ENCODE data around the gene SH2D5.

DNA sequence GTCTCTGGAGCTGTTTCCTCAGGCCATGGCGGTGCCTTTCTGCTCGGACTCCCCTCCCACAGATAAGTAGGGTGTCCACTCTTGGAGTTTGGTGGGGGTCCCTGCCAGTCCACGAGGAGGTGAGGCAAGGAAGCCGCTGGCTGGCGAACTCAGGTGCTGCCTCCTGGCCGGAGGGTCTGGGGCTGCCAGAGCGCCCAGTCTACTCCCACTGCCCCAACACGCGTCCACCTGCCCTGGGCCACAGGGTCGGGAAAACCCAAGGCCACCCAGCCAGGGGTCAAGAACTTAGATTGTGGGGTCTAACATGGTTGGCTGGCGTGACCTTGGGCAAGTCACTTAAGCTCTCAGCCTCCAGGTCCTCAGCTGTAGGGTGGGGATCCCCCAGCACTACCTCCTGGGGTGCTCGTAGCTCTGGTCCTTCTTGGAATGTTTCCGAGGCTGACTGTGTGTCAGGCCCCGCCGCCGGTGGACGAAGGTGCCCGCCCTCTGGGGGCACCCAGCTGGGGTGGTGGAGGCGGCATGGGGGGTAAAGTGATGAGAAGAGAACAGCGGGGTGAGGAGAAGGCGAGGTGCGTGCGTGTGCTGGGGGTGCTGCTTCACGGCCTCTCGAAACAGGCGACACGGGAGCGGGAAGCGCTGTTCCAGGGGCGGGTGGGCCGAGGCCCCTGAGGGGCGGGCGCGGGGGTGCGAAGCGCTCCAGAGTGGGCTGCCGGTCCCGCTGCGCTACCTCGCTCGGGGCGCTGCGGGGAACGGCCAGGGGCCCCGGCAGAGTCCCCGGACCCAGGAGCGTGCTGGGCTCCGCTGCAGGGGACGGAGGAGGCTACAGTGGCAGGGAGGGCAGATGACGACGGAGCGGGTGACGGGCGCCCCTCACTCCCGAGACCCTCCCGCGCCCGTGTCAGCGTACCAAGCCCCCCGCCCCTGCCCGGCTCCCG is 1.2 kb downstream of the SH2D5 start:
- TF ChIP-seq, protein P1, sequence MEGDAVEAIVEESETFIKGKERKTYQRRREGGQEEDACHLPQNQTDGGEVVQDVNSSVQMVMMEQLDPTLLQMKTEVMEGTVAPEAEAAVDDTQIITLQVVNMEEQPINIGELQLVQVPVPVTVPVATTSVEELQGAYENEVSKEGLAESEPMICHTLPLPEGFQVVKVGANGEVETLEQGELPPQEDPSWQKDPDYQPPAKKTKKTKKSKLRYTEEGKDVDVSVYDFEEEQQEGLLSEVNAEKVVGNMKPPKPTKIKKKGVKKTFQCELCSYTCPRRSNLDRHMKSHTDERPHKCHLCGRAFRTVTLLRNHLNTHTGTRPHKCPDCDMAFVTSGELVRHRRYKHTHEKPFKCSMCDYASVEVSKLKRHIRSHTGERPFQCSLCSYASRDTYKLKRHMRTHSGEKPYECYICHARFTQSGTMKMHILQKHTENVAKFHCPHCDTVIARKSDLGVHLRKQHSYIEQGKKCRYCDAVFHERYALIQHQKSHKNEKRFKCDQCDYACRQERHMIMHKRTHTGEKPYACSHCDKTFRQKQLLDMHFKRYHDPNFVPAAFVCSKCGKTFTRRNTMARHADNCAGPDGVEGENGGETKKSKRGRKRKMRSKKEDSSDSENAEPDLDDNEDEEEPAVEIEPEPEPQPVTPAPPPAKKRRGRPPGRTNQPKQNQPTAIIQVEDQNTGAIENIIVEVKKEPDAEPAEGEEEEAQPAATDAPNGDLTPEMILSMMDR (conservative IDR thresholded peaks at IDR 0.05 in 1 of 2, IDR thresholded peaks at IDR 0.05 in 1 of 2; ENCODE audit: extremely low read depth in 1 of 2, insufficient read depth in 1 of 2, low read depth in 1 of 2, low read length in 2 of 2), result no peak
- TF ChIP-seq EZH2 (IDR thresholded peaks at IDR 0.05; ENCODE audit: borderline replicate concordance, low read length), result no peak

All from mammary epithelial cell (primary cell).